Measurements from ENCODE around the gene IL37.

GRCh38 chr2:112942654-112943002, 31.7 kb downstream of the IL37 start:
- TF ChIP-seq ETV5 (CRISPR knock-in tag; IDR thresholded peaks at IDR 0.05; ENCODE audit: borderline replicate concordance), result no peak
- TF ChIP-seq, protein P1, sequence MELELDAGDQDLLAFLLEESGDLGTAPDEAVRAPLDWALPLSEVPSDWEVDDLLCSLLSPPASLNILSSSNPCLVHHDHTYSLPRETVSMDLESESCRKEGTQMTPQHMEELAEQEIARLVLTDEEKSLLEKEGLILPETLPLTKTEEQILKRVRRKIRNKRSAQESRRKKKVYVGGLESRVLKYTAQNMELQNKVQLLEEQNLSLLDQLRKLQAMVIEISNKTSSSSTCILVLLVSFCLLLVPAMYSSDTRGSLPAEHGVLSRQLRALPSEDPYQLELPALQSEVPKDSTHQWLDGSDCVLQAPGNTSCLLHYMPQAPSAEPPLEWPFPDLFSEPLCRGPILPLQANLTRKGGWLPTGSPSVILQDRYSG (CRISPR knock-in tag; IDR thresholded peaks at IDR 0.05), result no peak
- no peak for TF ChIP-seq NONO (IDR thresholded peaks at IDR 0.05)
- TF ChIP-seq NONO (CRISPR knock-in tag; conservative IDR thresholded peaks at IDR 0.05), result no peak
- TF ChIP-seq TFE3 (CRISPR knock-in tag; IDR thresholded peaks at IDR 0.05), result no peak
- TF ChIP-seq ZNF556 (CRISPR knock-in tag; IDR thresholded peaks at IDR 0.05; ENCODE audit: borderline replicate concordance), result no peak
- TF ChIP-seq NR1H2 (CRISPR knock-in tag; IDR thresholded peaks at IDR 0.05; ENCODE audit: borderline replicate concordance, low read depth), result no peak
- TF ChIP-seq ZNF274 (CRISPR knock-in tag; IDR thresholded peaks at IDR 0.05), result no peak
- no peak for TF ChIP-seq MZF1 (CRISPR knock-in tag; IDR thresholded peaks at IDR 0.05; ENCODE audit: borderline replicate concordance)
- no peak for TF ChIP-seq RFX3 (CRISPR knock-in tag; IDR thresholded peaks at IDR 0.05)
- no peak for TF ChIP-seq NFE2L1 (CRISPR knock-in tag; IDR thresholded peaks at IDR 0.05; ENCODE audit: borderline replicate concordance)
- TF ChIP-seq, protein P2, sequence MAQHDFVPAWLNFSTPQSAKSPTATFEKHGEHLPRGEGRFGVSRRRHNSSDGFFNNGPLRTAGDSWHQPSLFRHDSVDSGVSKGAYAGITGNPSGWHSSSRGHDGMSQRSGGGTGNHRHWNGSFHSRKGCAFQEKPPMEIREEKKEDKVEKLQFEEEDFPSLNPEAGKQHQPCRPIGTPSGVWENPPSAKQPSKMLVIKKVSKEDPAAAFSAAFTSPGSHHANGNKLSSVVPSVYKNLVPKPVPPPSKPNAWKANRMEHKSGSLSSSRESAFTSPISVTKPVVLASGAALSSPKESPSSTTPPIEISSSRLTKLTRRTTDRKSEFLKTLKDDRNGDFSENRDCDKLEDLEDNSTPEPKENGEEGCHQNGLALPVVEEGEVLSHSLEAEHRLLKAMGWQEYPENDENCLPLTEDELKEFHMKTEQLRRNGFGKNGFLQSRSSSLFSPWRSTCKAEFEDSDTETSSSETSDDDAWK (CRISPR knock-in tag; IDR thresholded peaks at IDR 0.05), result no peak
- TF ChIP-seq, protein P3, sequence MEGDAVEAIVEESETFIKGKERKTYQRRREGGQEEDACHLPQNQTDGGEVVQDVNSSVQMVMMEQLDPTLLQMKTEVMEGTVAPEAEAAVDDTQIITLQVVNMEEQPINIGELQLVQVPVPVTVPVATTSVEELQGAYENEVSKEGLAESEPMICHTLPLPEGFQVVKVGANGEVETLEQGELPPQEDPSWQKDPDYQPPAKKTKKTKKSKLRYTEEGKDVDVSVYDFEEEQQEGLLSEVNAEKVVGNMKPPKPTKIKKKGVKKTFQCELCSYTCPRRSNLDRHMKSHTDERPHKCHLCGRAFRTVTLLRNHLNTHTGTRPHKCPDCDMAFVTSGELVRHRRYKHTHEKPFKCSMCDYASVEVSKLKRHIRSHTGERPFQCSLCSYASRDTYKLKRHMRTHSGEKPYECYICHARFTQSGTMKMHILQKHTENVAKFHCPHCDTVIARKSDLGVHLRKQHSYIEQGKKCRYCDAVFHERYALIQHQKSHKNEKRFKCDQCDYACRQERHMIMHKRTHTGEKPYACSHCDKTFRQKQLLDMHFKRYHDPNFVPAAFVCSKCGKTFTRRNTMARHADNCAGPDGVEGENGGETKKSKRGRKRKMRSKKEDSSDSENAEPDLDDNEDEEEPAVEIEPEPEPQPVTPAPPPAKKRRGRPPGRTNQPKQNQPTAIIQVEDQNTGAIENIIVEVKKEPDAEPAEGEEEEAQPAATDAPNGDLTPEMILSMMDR (CRISPR knock-in tag; IDR thresholded peaks at IDR 0.05), result peak; percentile 16; the same call in 1 of the 2 replicates
- no peak for TF ChIP-seq SMC3 (IDR thresholded peaks at IDR 0.05; ENCODE audit: low read length)
- TF ChIP-seq FOXP4 (CRISPR knock-in tag; IDR thresholded peaks at IDR 0.05), result no peak

Measured in HepG2 (cell line).